ENCODE data around the gene ABHD1.

ABHD1 gene

GRCh38 chr2:27138111-27138510 lies 14.5 kb downstream of the ABHD1 start:
- DNase-seq = no peak

GRCh38 chr2:27139310-27139709 lies 15.7 kb downstream of the ABHD1 start, which contains the start of gene PRR30:
Gene PRR30, minus strand, starts transcription at chr2:27139410. Its CDS starts 1,081 bp downstream, at chr2:27138329.
- DNase-seq = no peak

- DNase-seq = no peak
These were observed 19.7 kb downstream of the ABHD1 start for GRCh38 chr2:27143285-27143684.

- DNase-seq = no peak
These were observed 22.1 kb downstream of the ABHD1 start for GRCh38 chr2:27145682-27146081.

- no peak for DNase-seq
These were observed 24.3 kb downstream of the ABHD1 start for GRCh38 chr2:27147935-27148334.

- DNase-seq = no peak
These were observed 25.3 kb downstream of the ABHD1 start, which contains the start of gene TCF23 for GRCh38 chr2:27148801-27149439. Gene TCF23, plus strand, starts transcription at chr2:27149004. Its CDS starts 130 bp downstream, at chr2:27149134.

GRCh38 chr2:27149570-27150405 lies 26.2 kb downstream of the ABHD1 start:
- DNase-seq = no peak

- DNase-seq = no peak
These were observed 27.1 kb downstream of the ABHD1 start for GRCh38 chr2:27150639-27151230.

GRCh38 chr2:27152102-27152795 lies 28.6 kb downstream of the ABHD1 start:
- DNase-seq = no peak

- peak; percentile 76 for DNase-seq
These were observed 29.3 kb downstream of the ABHD1 start for GRCh38 chr2:27152796-27153464.

- DNase-seq = no peak
These were observed 30.9 kb downstream of the ABHD1 start for GRCh38 chr2:27154488-27154887.

GRCh38 chr2:27155069-27155520 lies 31.5 kb downstream of the ABHD1 start:
- DNase-seq = no peak

- no peak for DNase-seq
These were observed 34.9 kb downstream of the ABHD1 start for GRCh38 chr2:27158468-27158867.

GRCh38 chr2:27159271-27159670 lies 35.7 kb downstream of the ABHD1 start:
- no peak for DNase-seq

- no peak for DNase-seq
These were observed 36.6 kb downstream of the ABHD1 start for GRCh38 chr2:27160191-27160590.

GRCh38 chr2:27162151-27163121 lies 38.8 kb downstream of the ABHD1 start:
- no peak for DNase-seq

- DNase-seq = no peak
These were observed 41.5 kb downstream of the ABHD1 start for GRCh38 chr2:27164960-27165763.

GRCh38 chr2:27170581-27171337 lies 47.1 kb downstream of the ABHD1 start:
- DNase-seq = no peak

GRCh38 chr2:27171351-27171848 lies 47.8 kb downstream of the ABHD1 start:
- DNase-seq = peak; percentile 11
